ENCODE results near the gene SLC7A10.

DNA sequence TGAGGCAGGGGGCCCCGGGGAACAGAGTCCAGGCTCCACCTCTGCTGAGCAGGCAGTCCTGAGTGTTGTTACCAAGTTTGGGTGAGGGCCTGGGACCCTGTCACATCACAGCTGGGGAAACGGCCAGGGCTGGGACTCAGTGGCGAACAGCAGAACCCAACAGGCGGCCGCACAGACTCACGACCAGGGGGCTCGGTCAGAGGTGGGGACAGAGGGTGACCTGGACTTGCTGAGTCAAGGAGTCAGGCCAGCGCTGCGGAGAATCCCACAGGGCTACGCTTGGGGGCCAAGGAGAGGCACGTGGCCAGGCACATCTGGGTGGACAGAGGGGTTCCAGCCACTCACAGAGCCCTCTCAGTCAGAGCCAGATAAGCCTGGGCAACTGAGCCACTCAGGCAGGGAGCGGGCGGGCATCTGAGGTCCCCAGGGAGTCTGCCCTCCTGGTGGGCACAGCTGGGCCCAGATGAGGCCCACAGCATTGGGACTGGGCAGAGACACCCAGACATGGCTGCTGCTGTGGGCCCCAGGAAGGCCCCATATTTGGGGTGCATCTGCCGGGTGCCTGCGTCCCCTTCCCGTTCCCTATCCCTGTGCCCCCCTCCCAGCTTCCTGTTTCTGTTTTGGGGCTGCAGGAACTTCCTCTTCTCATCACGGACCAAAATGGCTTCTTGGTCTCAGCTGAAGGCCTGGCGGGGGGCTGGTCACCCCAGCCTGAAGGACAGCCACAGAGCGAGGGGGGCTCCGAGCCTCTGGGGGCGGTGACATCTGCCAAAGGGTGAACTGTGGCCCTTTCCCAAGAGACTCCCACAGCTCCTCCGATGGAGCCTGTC is 42.7 kb upstream of the SLC7A10 start:
- TF ChIP-seq EZH2 (IDR thresholded peaks at IDR 0.05; ENCODE audit: low read length), result no peak
- TF ChIP-seq, protein P1, sequence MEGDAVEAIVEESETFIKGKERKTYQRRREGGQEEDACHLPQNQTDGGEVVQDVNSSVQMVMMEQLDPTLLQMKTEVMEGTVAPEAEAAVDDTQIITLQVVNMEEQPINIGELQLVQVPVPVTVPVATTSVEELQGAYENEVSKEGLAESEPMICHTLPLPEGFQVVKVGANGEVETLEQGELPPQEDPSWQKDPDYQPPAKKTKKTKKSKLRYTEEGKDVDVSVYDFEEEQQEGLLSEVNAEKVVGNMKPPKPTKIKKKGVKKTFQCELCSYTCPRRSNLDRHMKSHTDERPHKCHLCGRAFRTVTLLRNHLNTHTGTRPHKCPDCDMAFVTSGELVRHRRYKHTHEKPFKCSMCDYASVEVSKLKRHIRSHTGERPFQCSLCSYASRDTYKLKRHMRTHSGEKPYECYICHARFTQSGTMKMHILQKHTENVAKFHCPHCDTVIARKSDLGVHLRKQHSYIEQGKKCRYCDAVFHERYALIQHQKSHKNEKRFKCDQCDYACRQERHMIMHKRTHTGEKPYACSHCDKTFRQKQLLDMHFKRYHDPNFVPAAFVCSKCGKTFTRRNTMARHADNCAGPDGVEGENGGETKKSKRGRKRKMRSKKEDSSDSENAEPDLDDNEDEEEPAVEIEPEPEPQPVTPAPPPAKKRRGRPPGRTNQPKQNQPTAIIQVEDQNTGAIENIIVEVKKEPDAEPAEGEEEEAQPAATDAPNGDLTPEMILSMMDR (optimal IDR thresholded peaks at IDR 0.05 in 1 of 3, IDR thresholded peaks at IDR 0.05 in 1 of 3, conservative IDR thresholded peaks at IDR 0.05 in 1 of 3; ENCODE audit: extremely low read depth in 1 of 3, insufficient read depth in 2 of 3, low read length in 3 of 3), result no peak

Data from keratinocyte (primary cell).